ENCODE results near the gene MASTL.

- no peak for TF ChIP-seq POLR2A (IDR thresholded peaks at IDR 0.05; ENCODE audit: extremely low read depth, insufficient read length)
- TF ChIP-seq CTCF (IDR thresholded peaks at IDR 0.05; ENCODE audit: low read depth, low read length) = no peak
- TF ChIP-seq MAX (IDR thresholded peaks at IDR 0.05; ENCODE audit: low read depth, low read length) = no peak
- TF ChIP-seq MYC (IDR thresholded peaks at IDR 0.05; ENCODE audit: low read depth, low read length) = no peak
These were observed 33.7 kb downstream of the MASTL start for GRCh38 chr10:27188897-27189296.
